ENCODE results near the gene PRPF19. TPM values are rescaled to one million over a fixed set of nuclear protein-coding genes. Genes with fewer than 3 reads are reported as not detected.

The PRPF19 gene
- total and polyA plus RNA-seq, 2 donors (not counting 1 experiment from before 2014, with no cell fraction given): 32.6 to 37.7 TPM

GRCh38 chr11:60934790-60935605, 28.6 kb upstream of the PRPF19 start:
- no peak overlapping the region for H3K9ac ChIP-seq (ENCODE audit: insufficient read depth, low read length)
- no peak for DNase-seq (ENCODE audit: low read depth in 2 of 2)
- H3K36me3 ChIP-seq (ENCODE audit: control insufficient read depth, insufficient read depth, low read length): no peaks in the 10 kb centered on the region
- H4K20me1 ChIP-seq (ENCODE audit: control insufficient read depth, extremely low read depth, insufficient read depth, low read length): no peaks in the 10 kb centered on the region
- H3K79me2 ChIP-seq (ENCODE audit: control insufficient read depth, insufficient read depth, low read length): no peaks in the 10 kb centered on the region
- no peak overlapping the region for H2AFZ ChIP-seq (ENCODE audit: low read length)
- H3K4me2 ChIP-seq (ENCODE audit: extremely low read depth, insufficient read depth, low read length): no peak overlapping the region
- TF ChIP-seq CTCF (conservative IDR thresholded peaks at IDR 0.05 in 1 of 2, IDR thresholded peaks at IDR 0.05 in 1 of 2; ENCODE audit: low read depth in 1 of 2, low read length in 2 of 2) (no peak), EZH2 (IDR thresholded peaks at IDR 0.05; ENCODE audit: low read length, missing control alignments) (no peak)
- H3K27me3 ChIP-seq (ENCODE audit: control insufficient read depth, insufficient read depth, low read length): no peaks in the 10 kb centered on the region
- no peaks in the 10 kb centered on the region for H3K9me3 ChIP-seq (ENCODE audit: control insufficient read depth, insufficient read depth, low read depth, low read length)
- H3K27ac ChIP-seq (ENCODE audit: insufficient read depth, low read length): no peak overlapping the region
- H3K4me3 ChIP-seq (replicated peaks in 1 of 4; ENCODE audit: control extremely low read depth in 1 of 4, insufficient read depth in 1 of 4, low read depth in 3 of 4, low read length in 4 of 4): no peak overlapping the region
- H3K4me1 ChIP-seq (ENCODE audit: control insufficient read depth, extremely low read depth, insufficient read depth, low read length): no peaks in the 10 kb centered on the region

GRCh38 chr11:60934124-60934789, 27.9 kb upstream of the PRPF19 start:
- H3K36me3 ChIP-seq (ENCODE audit: control insufficient read depth, insufficient read depth, low read length): no peaks in the 10 kb centered on the region
- H3K4me2 ChIP-seq (ENCODE audit: extremely low read depth, insufficient read depth, low read length): no peak overlapping the region
- H3K4me1 ChIP-seq (ENCODE audit: control insufficient read depth, extremely low read depth, insufficient read depth, low read length): no peaks in the 10 kb centered on the region
- H2AFZ ChIP-seq (ENCODE audit: low read length): no peak overlapping the region
- no peak overlapping the region for H3K9ac ChIP-seq (ENCODE audit: insufficient read depth, low read length)
- no peak overlapping the region for H3K27ac ChIP-seq (ENCODE audit: insufficient read depth, low read length)
- H3K9me3 ChIP-seq (ENCODE audit: control insufficient read depth, insufficient read depth, low read depth, low read length): no peaks in the 10 kb centered on the region
- H3K79me2 ChIP-seq (ENCODE audit: control insufficient read depth, insufficient read depth, low read length): no peaks in the 10 kb centered on the region
- TF ChIP-seq EZH2 (IDR thresholded peaks at IDR 0.05; ENCODE audit: low read length, missing control alignments) (no peak), CTCF (conservative IDR thresholded peaks at IDR 0.05 in 1 of 2, IDR thresholded peaks at IDR 0.05 in 1 of 2; ENCODE audit: low read depth in 1 of 2, low read length in 2 of 2) (no peak)
- DNase-seq (ENCODE audit: low read depth in 2 of 2): no peak
- no peak overlapping the region for H3K4me3 ChIP-seq (replicated peaks in 1 of 4; ENCODE audit: control extremely low read depth in 1 of 4, insufficient read depth in 1 of 4, low read depth in 3 of 4, low read length in 4 of 4)
- no peaks in the 10 kb centered on the region for H4K20me1 ChIP-seq (ENCODE audit: control insufficient read depth, extremely low read depth, insufficient read depth, low read length)
- no peaks in the 10 kb centered on the region for H3K27me3 ChIP-seq (ENCODE audit: control insufficient read depth, insufficient read depth, low read length)

GRCh38 chr11:60933416-60934123, 27.2 kb upstream of the PRPF19 start:
- no peak for TF ChIP-seq EZH2 (IDR thresholded peaks at IDR 0.05; ENCODE audit: low read length, missing control alignments)
- no peak for TF ChIP-seq CTCF (conservative IDR thresholded peaks at IDR 0.05 in 1 of 2, IDR thresholded peaks at IDR 0.05 in 1 of 2; ENCODE audit: low read depth in 1 of 2, low read length in 2 of 2)
- no peaks in the 10 kb centered on the region for H3K9me3 ChIP-seq (ENCODE audit: control insufficient read depth, insufficient read depth, low read depth, low read length)
- H3K9ac ChIP-seq (ENCODE audit: insufficient read depth, low read length): no peak overlapping the region
- no peaks in the 10 kb centered on the region for H3K79me2 ChIP-seq (ENCODE audit: control insufficient read depth, insufficient read depth, low read length)
- H2AFZ ChIP-seq (ENCODE audit: low read length): no peak overlapping the region
- no peaks in the 10 kb centered on the region for H3K4me1 ChIP-seq (ENCODE audit: control insufficient read depth, extremely low read depth, insufficient read depth, low read length)
- no peak overlapping the region for H3K27ac ChIP-seq (ENCODE audit: insufficient read depth, low read length)
- H3K27me3 ChIP-seq (ENCODE audit: control insufficient read depth, insufficient read depth, low read length): no peaks in the 10 kb centered on the region
- no peak overlapping the region for H3K4me2 ChIP-seq (ENCODE audit: extremely low read depth, insufficient read depth, low read length)
- no peaks in the 10 kb centered on the region for H3K36me3 ChIP-seq (ENCODE audit: control insufficient read depth, insufficient read depth, low read length)
- no peak overlapping the region for H3K4me3 ChIP-seq (replicated peaks in 1 of 4; ENCODE audit: control extremely low read depth in 1 of 4, insufficient read depth in 1 of 4, low read depth in 3 of 4, low read length in 4 of 4)
- DNase-seq (ENCODE audit: low read depth in 2 of 2): no peak
- H4K20me1 ChIP-seq (ENCODE audit: control insufficient read depth, extremely low read depth, insufficient read depth, low read length): no peaks in the 10 kb centered on the region

Measured in fibroblast of lung (primary cell).